ENCODE data around the gene ETS1. TPM values are rescaled to one million over a fixed set of nuclear protein-coding genes. Genes with fewer than 3 reads are reported as not detected.

ETS1 gene
- total RNA-seq, 1 donor from 2014 or later = 517 TPM

DNA sequence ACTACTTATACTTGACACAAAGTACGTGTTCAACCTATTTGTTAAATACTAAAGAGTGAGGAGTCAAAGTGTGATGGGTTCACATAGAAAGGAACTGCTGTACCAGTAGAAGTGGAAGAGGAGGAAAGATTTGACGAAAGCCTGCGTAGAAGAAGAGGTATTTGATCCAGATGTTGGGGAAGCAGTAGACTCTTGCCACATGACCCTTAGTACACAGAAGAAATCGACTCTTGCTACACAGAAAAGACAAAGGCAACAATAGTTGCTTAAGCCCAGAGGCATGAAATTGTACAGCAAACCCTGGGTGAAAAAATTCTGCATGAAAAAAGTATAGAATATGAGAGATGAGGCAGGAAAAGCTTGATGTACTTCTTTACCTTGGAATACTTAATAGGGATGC lies 152.9 kb downstream of the ETS1 start:
- intact Hi-C loops (cut with micrococcal nuclease) = no loop called here

GRCh38 chr11:128432926-128433325 lies 154.4 kb downstream of the ETS1 start:
- Mint-ChIP-seq H3K36me3 (ENCODE audit: low read depth) (peaks cover 4% of the 10 kb centered on the region), H3K9me3 (peaks cover 6% of the 10 kb centered on the region), H3K4me1 (ENCODE audit: low read depth) (peaks cover 22% of the 10 kb centered on the region), H3K27me3 (ENCODE audit: low read depth) (no peaks in the 10 kb centered on the region), H3K27ac (no peak overlapping the region), H3K4me3 (ENCODE audit: low read depth) (no peak overlapping the region)
- intact Hi-C loops (cut with micrococcal nuclease) = no loop called here
- DNase-seq (ENCODE audit: low spot score) = no peak

More for the DNA sequence above, 152.9 kb downstream of the ETS1 start:
- H3K36me3 Mint-ChIP-seq (ENCODE audit: low read depth) = no peaks in the 10 kb centered on the region
- no peaks in the 10 kb centered on the region for H3K27me3 Mint-ChIP-seq (ENCODE audit: low read depth)
- DNase-seq (ENCODE audit: low spot score) = no peak
- no peak overlapping the region for H3K27ac Mint-ChIP-seq
- H3K4me1 Mint-ChIP-seq (ENCODE audit: low read depth) = peaks cover 12% of the 10 kb centered on the region
- H3K4me3 Mint-ChIP-seq (ENCODE audit: low read depth) = no peak overlapping the region
- H3K9me3 Mint-ChIP-seq = no peaks in the 10 kb centered on the region

GRCh38 chr11:128431931-128432330 lies 155.4 kb downstream of the ETS1 start:
- Mint-ChIP-seq H3K36me3 (ENCODE audit: low read depth) (peaks cover 4% of the 10 kb centered on the region), H3K9me3 (peaks cover 6% of the 10 kb centered on the region), H3K27ac (no peak overlapping the region), H3K4me3 (ENCODE audit: low read depth) (no peak overlapping the region), H3K27me3 (ENCODE audit: low read depth) (no peaks in the 10 kb centered on the region), H3K4me1 (ENCODE audit: low read depth) (peaks cover 25% of the 10 kb centered on the region)
- intact Hi-C loops (cut with micrococcal nuclease) = no loop called here
- DNase-seq (ENCODE audit: low spot score) = no peak

GRCh38 chr11:128428935-128429334 lies 158.4 kb downstream of the ETS1 start:
- no peak for DNase-seq (ENCODE audit: low spot score)
- Mint-ChIP-seq H3K27me3 (ENCODE audit: low read depth) (no peaks in the 10 kb centered on the region), H3K36me3 (ENCODE audit: low read depth) (peaks cover 4% of the 10 kb centered on the region), H3K4me1 (ENCODE audit: low read depth) (peaks cover 23% of the 10 kb centered on the region), H3K27ac (no peak overlapping the region), H3K4me3 (ENCODE audit: low read depth) (no peak overlapping the region), H3K9me3 (peaks cover 13% of the 10 kb centered on the region)
- intact Hi-C loops (cut with micrococcal nuclease) = no loop called here

- intact Hi-C loops (cut with micrococcal nuclease) = loop anchor here (5.0 kb wide), 1 partner anchor 48 kb away; no protein-coding TSS in a partner anchor
- no peaks in the 10 kb centered on the region for H3K27me3 Mint-ChIP-seq (ENCODE audit: low read depth)
- DNase-seq (ENCODE audit: low spot score) = no peak
- peaks cover 13% of the 10 kb centered on the region for H3K9me3 Mint-ChIP-seq
- H3K36me3 Mint-ChIP-seq (ENCODE audit: low read depth) = peaks cover 4% of the 10 kb centered on the region
- no peak overlapping the region for H3K27ac Mint-ChIP-seq
- no peak overlapping the region for H3K4me3 Mint-ChIP-seq (ENCODE audit: low read depth)
- H3K4me1 Mint-ChIP-seq (ENCODE audit: low read depth) = peaks cover 53% of the 10 kb centered on the region
These were observed 162.5 kb downstream of the ETS1 start for GRCh38 chr11:128424851-128425285.

DNA sequence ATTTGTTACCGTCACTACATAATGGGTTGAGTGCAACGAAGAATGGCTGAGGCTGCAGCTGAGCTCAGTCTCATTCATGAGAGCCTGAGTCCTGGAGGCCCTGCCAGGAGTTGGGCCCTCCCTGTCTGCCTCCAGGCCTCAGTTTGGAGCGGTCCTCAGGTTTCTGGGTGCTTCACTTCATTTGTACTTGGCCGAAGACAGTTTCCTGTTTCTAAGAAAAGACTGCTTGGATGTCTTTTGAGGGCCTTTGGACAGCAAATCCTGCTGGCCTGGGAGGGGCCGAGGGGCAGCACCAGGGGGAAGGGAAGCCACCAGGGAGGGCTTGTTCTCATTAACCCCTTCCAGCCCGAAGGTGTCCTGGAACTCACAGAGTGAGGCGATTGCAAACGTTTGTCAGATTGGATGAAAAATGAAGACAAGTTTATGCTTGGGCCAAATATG lies 163.1 kb downstream of the ETS1 start:
- H3K9me3 Mint-ChIP-seq = peaks cover 13% of the 10 kb centered on the region
- no peaks in the 10 kb centered on the region for H3K27me3 Mint-ChIP-seq (ENCODE audit: low read depth)
- peak overlapping the region; percentile 36 for H3K27ac Mint-ChIP-seq
- no peak overlapping the region for H3K4me3 Mint-ChIP-seq (ENCODE audit: low read depth)
- no peak for DNase-seq (ENCODE audit: low spot score)
- H3K4me1 Mint-ChIP-seq (ENCODE audit: low read depth) = peaks cover 51% of the 10 kb centered on the region
- intact Hi-C loops (cut with micrococcal nuclease) = loop anchor here (5.0 kb wide), 1 partner anchor 47 kb away; no protein-coding TSS in a partner anchor
- H3K36me3 Mint-ChIP-seq (ENCODE audit: low read depth) = peaks cover 4% of the 10 kb centered on the region

DNA sequence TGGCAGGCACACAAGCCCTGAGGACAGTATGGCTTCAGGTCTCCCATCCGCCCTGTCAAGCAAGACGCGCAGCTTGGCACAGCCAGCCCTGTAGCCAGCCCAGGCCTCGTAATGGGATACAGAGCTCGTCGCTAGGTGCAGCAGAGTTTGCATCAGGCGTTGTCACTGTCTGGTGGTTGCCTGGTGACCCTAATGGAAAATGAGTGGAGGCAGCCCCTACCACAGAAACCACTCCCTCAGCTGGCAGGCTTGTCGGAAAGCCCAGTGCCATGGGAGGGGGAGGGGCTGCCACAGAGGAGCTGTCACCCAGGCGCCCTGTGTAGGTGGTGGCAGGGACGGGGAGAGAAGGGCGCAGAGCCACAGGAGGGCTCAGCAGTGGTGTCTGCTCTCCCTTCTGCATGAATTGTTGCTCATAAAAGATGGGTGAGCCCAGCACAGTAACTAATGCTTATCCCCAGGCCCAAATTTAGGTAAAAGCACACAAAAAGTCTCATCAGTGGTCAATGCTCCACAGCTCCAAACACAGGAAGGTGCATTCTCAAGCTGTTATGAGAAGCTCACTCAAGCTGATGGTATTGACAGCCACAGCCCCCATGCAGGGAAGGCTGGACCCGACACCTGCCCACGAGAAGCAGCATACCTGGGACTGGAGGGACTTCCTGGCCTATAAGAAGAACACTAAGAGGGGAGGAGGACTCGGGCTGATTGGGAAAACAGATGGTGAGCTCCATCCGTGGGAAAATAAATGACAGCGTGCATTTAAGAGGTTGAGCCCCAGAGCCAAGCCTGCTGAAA lies 164.6 kb downstream of the ETS1 start:
- Mint-ChIP-seq H3K4me1 (ENCODE audit: low read depth) (peaks cover 43% of the 10 kb centered on the region), H3K36me3 (ENCODE audit: low read depth) (no peaks in the 10 kb centered on the region), H3K4me3 (ENCODE audit: low read depth) (peak overlapping the region; percentile 33), H3K27me3 (ENCODE audit: low read depth) (no peaks in the 10 kb centered on the region), H3K9me3 (peaks cover 7% of the 10 kb centered on the region), H3K27ac (peak overlapping the region; percentile 96)
- DNase-seq (ENCODE audit: low spot score) = peak; percentile 66
- intact Hi-C loops (cut with micrococcal nuclease) = loop anchor here (1.0 to 5.0 kb wide), 6 partner anchors 9 to 133 kb away; no protein-coding TSS in a partner anchor

GRCh38 chr11:128421577-128422330 lies 165.6 kb downstream of the ETS1 start:
- H3K4me3 Mint-ChIP-seq (ENCODE audit: low read depth) = no peak overlapping the region
- peaks cover 39% of the 10 kb centered on the region for H3K4me1 Mint-ChIP-seq (ENCODE audit: low read depth)
- DNase-seq (ENCODE audit: low spot score) = no peak
- no peaks in the 10 kb centered on the region for H3K27me3 Mint-ChIP-seq (ENCODE audit: low read depth)
- peak overlapping the region; percentile 21 for H3K27ac Mint-ChIP-seq
- intact Hi-C loops (cut with micrococcal nuclease) = loop anchor here (1.0 to 5.0 kb wide), 6 partner anchors 8 to 132 kb away; no protein-coding TSS in a partner anchor
- H3K9me3 Mint-ChIP-seq = peaks cover 7% of the 10 kb centered on the region
- no peaks in the 10 kb centered on the region for H3K36me3 Mint-ChIP-seq (ENCODE audit: low read depth)

GRCh38 chr11:128420951-128421350 lies 166.4 kb downstream of the ETS1 start:
- Mint-ChIP-seq H3K4me1 (ENCODE audit: low read depth) (peaks cover 37% of the 10 kb centered on the region), H3K9me3 (no peaks in the 10 kb centered on the region), H3K27ac (peak overlapping the region; percentile 21), H3K27me3 (ENCODE audit: low read depth) (no peaks in the 10 kb centered on the region), H3K36me3 (ENCODE audit: low read depth) (no peaks in the 10 kb centered on the region), H3K4me3 (ENCODE audit: low read depth) (no peak overlapping the region)
- DNase-seq (ENCODE audit: low spot score) = no peak
- intact Hi-C loops (cut with micrococcal nuclease) = loop anchor here (5.0 kb wide), 1 partner anchor 44 kb away; no protein-coding TSS in a partner anchor

DNA sequence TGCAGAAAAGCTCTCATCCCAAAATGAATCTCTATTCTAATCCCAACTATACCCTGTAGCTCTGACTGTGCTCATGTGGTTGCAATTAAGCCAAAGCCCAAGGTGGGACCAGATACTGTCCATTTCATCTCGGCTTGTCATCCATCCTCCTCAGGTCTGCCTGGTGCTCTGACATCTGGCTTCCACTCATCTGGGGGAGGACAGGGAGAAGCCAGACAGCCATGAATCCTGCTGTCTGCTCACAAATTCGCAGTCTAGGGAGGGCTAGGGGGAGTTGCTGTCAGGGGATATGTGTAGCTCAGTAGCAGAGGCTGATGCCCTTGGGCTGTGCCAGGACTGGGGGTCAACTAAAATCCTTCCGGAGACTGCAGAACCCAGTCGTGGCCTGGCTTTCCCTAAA lies 167.1 kb downstream of the ETS1 start:
- Mint-ChIP-seq H3K27ac (no peak overlapping the region), H3K4me3 (ENCODE audit: low read depth) (no peak overlapping the region), H3K4me1 (ENCODE audit: low read depth) (peaks cover 41% of the 10 kb centered on the region), H3K36me3 (ENCODE audit: low read depth) (no peaks in the 10 kb centered on the region), H3K27me3 (ENCODE audit: low read depth) (no peaks in the 10 kb centered on the region), H3K9me3 (no peaks in the 10 kb centered on the region)
- DNase-seq (ENCODE audit: low spot score) = no peak
- intact Hi-C loops (cut with micrococcal nuclease) = loop anchor here (5.0 kb wide), 1 partner anchor 43 kb away; no protein-coding TSS in a partner anchor

DNA sequence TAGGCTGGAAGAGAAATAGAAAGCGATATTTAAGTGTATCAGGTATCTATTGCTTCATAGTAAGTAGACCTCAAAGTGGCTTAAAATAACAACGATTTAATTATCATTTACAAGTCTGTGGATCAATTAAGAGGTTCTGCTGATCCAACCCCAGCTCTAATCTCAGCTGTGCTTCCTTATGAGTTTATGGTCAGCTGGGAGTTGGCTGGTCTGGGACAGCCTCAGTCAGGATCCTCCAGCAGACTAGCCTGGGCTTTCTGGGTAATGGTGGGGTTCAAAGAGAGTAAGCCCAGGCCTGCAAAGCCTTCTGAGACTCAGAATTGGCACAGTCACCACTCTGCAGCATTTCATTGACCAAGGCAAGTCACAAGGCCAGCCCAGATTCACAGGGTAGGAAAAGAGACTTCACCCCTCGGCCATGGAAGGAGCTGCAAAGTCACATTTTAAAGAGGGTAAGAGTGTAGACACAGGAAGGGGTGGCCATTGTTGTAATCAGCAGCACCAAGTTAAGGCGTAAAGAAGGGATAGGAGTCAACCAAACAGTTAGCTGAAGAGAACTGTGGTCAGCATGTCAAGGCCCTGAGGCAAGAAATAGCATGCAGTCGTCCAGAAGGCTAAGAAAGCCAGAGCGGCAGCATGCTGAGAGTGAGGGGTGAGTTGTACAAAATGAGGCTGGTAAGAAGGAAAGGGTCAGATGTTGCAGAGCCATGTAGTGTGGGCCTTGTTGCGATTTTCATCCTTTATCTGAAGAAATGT lies 168.2 kb downstream of the ETS1 start:
- Mint-ChIP-seq H3K4me1 (ENCODE audit: low read depth) (peaks cover 41% of the 10 kb centered on the region), H3K36me3 (ENCODE audit: low read depth) (no peaks in the 10 kb centered on the region), H3K27ac (no peak overlapping the region), H3K9me3 (no peaks in the 10 kb centered on the region), H3K4me3 (ENCODE audit: low read depth) (no peak overlapping the region), H3K27me3 (ENCODE audit: low read depth) (no peaks in the 10 kb centered on the region)
- DNase-seq (ENCODE audit: low spot score) = no peak
- intact Hi-C loops (cut with micrococcal nuclease) = no loop called here

DNA sequence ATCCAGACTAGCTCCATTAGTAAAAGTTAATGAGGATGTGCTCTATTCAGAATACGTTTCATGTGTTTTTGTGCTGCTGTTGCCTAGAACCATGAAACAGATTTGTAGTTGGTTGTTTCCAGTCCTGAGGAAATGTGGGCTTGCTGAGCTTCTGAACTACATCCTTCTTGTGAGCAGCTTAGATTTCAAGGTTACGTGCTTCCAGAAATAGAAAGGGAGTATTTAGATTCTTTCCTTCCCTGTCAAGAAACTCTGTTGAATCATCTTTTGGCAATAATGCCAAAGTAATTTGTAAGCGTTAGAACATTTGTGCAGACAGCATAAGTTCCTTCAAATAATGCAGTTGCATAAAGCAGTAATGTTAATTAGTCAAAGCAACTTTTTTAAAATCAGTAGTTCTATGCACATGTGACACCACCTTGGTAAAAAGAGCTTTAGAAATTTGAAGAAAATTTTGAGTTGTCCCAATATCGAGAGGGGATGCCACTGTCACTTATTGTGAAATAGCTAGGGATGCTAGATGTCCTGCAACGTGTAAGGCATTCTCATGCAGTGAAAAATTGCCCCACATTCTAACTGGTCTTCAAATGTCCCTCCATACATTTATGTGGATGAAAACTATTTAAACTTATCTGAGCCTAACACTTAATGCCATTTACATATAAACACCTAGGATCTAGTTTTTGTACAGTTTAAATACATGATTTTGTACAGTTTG lies 169.6 kb downstream of the ETS1 start:
- intact Hi-C loops (cut with micrococcal nuclease) = no loop called here
- Mint-ChIP-seq H3K36me3 (ENCODE audit: low read depth) (no peaks in the 10 kb centered on the region), H3K9me3 (no peaks in the 10 kb centered on the region), H3K27me3 (ENCODE audit: low read depth) (no peaks in the 10 kb centered on the region), H3K4me1 (ENCODE audit: low read depth) (peaks cover 37% of the 10 kb centered on the region), H3K27ac (no peak overlapping the region), H3K4me3 (ENCODE audit: low read depth) (no peak overlapping the region)
- DNase-seq (ENCODE audit: low spot score) = no peak

All from activated T-helper 2 cell treated with anti-CD3 and anti-CD28 coated beads, Interferon-gamma antibody, Interleukin-2, Interleukin-4, amounts not matched to agents 10 μg/mL and 5 μg/mL and 100 μg/mL, durations not matched to agents 14 hours and 24 hours and 36 hours (primary cell).